H1 (cell line): Measurements from ENCODE around the gene YEATS4. TPM values are rescaled to one million over a fixed set of nuclear protein-coding genes. Genes with fewer than 3 reads are reported as not detected.

Experiments
- CREB1 ChIP-seq: IDR thresholded peaks from 2 replicates; pipeline ENCODE4 v1.6.1; 2012; ENCODE audit warnings: inconsistent platforms
- polyA plus RNA-seq, 7 experiments: library from polyadenylated mRNA; depleted of rRNA in 3 of 7; stranded (reverse) in 5 of 7; unstranded in 2 of 7; fragments of >200 nt in 5 of 7; fragments of 200-250 nt in 2 of 7; gene quantifications; 1 replicate in 5 of 7; 2 replicates in 1 of 7; 4 replicates in 1 of 7; pipeline versions ENCODE4 v1.2.1 to v1.2.3, GENCODE V29; 2011 to 2013; ENCODE audit warnings: missing spikeins in 2 of 7, mixed read lengths in 2 of 7
- total RNA-seq: library from RNA; stranded (reverse); fragmentation: NEBNext Ultra II Directional; extraction: Animal tissue kit (Norgen Biotek cat#: 25700); gene quantifications from 2 replicates; pipeline ENCODE4 v1.2.1, GENCODE V29; 2021

The YEATS4 gene
- total and polyA plus RNA-seq, 2 of the 8 experiments (the other 6 are each of a cell fraction or from before 2014, with no cell fraction given) = 25.7 to 32.5 TPM

DNA sequence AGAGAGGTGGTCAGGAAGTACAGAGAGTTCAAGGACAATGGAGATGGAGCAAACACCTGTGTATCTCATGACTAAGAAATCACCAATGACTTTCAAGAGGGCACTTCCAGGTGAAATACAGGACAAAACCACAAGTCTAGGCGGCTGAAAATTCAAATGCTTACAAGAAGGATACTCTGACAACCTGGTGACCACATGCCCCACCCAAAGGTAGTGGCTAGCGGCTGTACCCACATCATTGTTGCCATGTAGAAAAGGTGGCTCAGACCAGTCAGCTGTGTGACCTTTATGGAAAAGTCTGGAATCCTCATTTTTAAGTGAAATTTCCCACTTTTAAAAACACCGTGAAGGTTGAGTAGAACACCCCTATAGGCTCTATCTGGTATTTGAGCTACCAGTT lies 62.0 kb downstream of the YEATS4 start (continued):
- no peak for TF ChIP-seq CREB1
